Measurements from ENCODE around the gene NPIPB2. TPM values are rescaled to one million over a fixed set of nuclear protein-coding genes. Genes with fewer than 3 reads are reported as not detected.

The NPIPB2 gene
- total and polyA plus RNA-seq, 2 of the 13 experiments (the other 11 are each of a cell fraction or from before 2014, with no cell fraction given): 1.8 to 4.1 TPM

- TF ChIP-seq GMEB2 (CRISPR knock-in tag; IDR thresholded peaks at IDR 0.05; ENCODE audit: low read depth) (no peak), ZNF556 (CRISPR knock-in tag; IDR thresholded peaks at IDR 0.05; ENCODE audit: borderline replicate concordance) (no peak), TOPORS (CRISPR knock-in tag; IDR thresholded peaks at IDR 0.05) (no peak), ZNF691 (CRISPR knock-in tag; IDR thresholded peaks at IDR 0.05; ENCODE audit: borderline replicate concordance, low read depth) (no peak), ZGPAT (CRISPR knock-in tag; IDR thresholded peaks at IDR 0.05) (peak; percentile 42; the same call in 1 of the 2 replicates), TIGD3 (CRISPR knock-in tag; IDR thresholded peaks at IDR 0.05; ENCODE audit: borderline replicate concordance) (no peak), TEAD2 (CRISPR knock-in tag; IDR thresholded peaks at IDR 0.05) (no peak), ZNF768 (CRISPR knock-in tag; IDR thresholded peaks at IDR 0.05) (no peak), TRIM22 (IDR thresholded peaks at IDR 0.05) (no peak), ZNF275 (CRISPR knock-in tag; IDR thresholded peaks at IDR 0.05; ENCODE audit: borderline replicate concordance) (no peak), ZNF781 (CRISPR knock-in tag; IDR thresholded peaks at IDR 0.05; ENCODE audit: borderline replicate concordance, not compliant biosample characterization) (peak; percentile 46), ELF3 (CRISPR knock-in tag; IDR thresholded peaks at IDR 0.05) (peak; percentile 18; the same call in 1 of the 2 replicates), FUBP1 (CRISPR knock-in tag; IDR thresholded peaks at IDR 0.05; ENCODE audit: borderline replicate concordance) (no peak), HNRNPL (IDR thresholded peaks at IDR 0.05; ENCODE audit: low read depth, low read length) (no peak), RARA (CRISPR knock-in tag; IDR thresholded peaks at IDR 0.05) (no peak), KDM2A (CRISPR knock-in tag; IDR thresholded peaks at IDR 0.05; ENCODE audit: borderline replicate concordance, low read depth) (peak; percentile 59), ZNF619 (CRISPR knock-in tag; IDR thresholded peaks at IDR 0.05) (0 out of 2 replicates have a peak, but pooled peaks have one; percentile 43)
These were observed 30.3 kb upstream of the NPIPB2 start (continued) for GRCh38 chr16:11972128-11972527.
